Spleen (tissue), 7 donors: Measurements from ENCODE around the gene RPL29.

Experiments used
- POLR2A ChIP-seq, 3 donors: fragments of 450-650 bp; IDR thresholded peaks; one replicate each; pipeline ENCODE4 v1.5.1; 2017; ENCODE audit warnings: antibody characterized with exemption in 3 of 3, mild to moderate bottlenecking in 1 of 3
- TF ChIP-seq, protein P1 (sequence below), 11 experiments: fragments of 200-600 bp in 7 of 11; fragments of 450-650 bp in 4 of 11; sonication (generic) in 4 of 11; IDR thresholded peaks in 8 of 11; conservative IDR thresholded peaks in 3 of 11; 1 replicate in 7 of 11; 2 replicates in 4 of 11; pipeline versions ENCODE4 v1.4.0 to v1.8.0; 2016 to 2021; ENCODE audit warnings: antibody characterized with exemption in 11 of 11, inconsistent platforms in 4 of 11, mild to moderate bottlenecking in 1 of 11
- donor health status: DM: no; HTN: no; CAD: no; lungs with moderate emphysema.
- donor health status: DM: no; HTN: no; CAD: no.
- donor health status: DM: no; HTN: no; CAD: no.

DNA sequence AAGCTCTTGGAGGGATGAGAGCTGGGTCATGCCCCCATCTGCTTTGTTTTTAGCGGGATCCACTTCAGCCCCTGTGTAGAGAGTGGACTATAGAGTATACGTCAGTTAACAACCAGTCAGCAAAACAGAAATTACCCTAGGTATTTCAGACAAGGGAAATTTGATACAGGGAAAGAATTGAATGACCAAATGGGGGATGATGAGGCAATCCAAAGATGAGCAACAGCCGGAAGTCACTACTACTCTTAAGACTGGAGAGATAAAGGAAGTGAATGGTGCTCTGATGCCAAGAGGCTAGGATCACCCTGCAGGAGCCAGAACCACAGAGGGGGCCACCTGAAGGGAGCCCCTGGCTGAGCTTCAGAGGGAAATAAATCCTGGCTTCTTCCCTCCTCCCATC is 42.2 kb downstream of the RPL29 start:
- TF ChIP-seq, protein P1, sequence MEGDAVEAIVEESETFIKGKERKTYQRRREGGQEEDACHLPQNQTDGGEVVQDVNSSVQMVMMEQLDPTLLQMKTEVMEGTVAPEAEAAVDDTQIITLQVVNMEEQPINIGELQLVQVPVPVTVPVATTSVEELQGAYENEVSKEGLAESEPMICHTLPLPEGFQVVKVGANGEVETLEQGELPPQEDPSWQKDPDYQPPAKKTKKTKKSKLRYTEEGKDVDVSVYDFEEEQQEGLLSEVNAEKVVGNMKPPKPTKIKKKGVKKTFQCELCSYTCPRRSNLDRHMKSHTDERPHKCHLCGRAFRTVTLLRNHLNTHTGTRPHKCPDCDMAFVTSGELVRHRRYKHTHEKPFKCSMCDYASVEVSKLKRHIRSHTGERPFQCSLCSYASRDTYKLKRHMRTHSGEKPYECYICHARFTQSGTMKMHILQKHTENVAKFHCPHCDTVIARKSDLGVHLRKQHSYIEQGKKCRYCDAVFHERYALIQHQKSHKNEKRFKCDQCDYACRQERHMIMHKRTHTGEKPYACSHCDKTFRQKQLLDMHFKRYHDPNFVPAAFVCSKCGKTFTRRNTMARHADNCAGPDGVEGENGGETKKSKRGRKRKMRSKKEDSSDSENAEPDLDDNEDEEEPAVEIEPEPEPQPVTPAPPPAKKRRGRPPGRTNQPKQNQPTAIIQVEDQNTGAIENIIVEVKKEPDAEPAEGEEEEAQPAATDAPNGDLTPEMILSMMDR (IDR thresholded peaks at IDR 0.05 in 8 of 11, conservative IDR thresholded peaks at IDR 0.05 in 3 of 11) = no peak
- no peak for TF ChIP-seq POLR2A (IDR thresholded peaks at IDR 0.05)
